B cell (primary cell): ENCODE data around the gene ZNF766.

Experiments
- EZH2 ChIP-seq: IDR thresholded peaks from 2 replicates; pipeline ENCODE4 v1.6.1; 2012; ENCODE audit warnings: borderline replicate concordance, low read depth, mild to moderate bottlenecking, moderate library complexity, low read length; ENCODE audit not compliant: insufficient read depth, poor library complexity, severe bottlenecking
- TF ChIP-seq, protein P1 (sequence below): fragments of 200-600 bp; IDR thresholded peaks from one replicate; pipeline ENCODE4 v1.8.0; 2022; ENCODE audit warnings: antibody characterized with exemption, mild to moderate bottlenecking

DNA sequence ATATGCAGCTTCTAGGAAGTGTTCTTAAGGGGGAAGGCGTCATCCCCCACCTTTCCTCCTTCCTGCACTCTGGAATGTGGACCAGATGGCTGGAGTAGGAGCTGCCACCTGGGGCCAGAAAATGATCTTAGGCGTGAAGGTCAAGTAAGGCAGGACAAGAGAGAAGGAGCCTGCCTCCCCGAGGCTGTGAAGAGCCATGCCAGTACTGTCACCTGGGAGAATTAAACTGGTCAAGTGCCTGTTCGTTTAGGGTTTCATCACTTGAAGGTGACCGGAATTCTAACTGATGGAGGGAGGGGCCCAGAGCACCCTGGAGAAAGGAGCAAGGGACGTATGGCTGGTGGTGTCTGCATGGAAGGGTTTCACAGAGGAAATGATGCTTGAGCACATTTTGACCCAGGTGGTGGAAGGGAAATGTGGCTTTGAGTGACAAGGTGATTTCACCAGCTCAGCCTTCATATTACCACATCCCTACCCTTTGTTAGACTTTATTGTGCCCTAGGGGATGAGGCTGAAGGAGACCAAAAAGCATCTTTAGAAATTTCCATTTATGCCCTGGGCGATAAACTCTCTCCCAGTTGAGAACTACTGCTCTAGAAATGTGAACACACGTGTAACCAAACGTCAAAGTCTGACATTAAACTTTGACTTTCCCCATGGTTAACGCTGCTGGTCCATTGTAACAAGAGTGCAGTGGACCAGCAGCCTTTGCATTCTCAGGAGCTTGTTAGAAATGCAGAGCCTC, 42.0 kb upstream of the ZNF766 start:
- TF ChIP-seq, protein P1, sequence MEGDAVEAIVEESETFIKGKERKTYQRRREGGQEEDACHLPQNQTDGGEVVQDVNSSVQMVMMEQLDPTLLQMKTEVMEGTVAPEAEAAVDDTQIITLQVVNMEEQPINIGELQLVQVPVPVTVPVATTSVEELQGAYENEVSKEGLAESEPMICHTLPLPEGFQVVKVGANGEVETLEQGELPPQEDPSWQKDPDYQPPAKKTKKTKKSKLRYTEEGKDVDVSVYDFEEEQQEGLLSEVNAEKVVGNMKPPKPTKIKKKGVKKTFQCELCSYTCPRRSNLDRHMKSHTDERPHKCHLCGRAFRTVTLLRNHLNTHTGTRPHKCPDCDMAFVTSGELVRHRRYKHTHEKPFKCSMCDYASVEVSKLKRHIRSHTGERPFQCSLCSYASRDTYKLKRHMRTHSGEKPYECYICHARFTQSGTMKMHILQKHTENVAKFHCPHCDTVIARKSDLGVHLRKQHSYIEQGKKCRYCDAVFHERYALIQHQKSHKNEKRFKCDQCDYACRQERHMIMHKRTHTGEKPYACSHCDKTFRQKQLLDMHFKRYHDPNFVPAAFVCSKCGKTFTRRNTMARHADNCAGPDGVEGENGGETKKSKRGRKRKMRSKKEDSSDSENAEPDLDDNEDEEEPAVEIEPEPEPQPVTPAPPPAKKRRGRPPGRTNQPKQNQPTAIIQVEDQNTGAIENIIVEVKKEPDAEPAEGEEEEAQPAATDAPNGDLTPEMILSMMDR = no peak
- TF ChIP-seq EZH2 = no peak
